T-helper 2 cell treated with Interferon-gamma antibody and Interleukin-4, amounts not matched to agents 100 ng/mL and 5 ng/mL, for 36 hours (primary cell): Measurements from ENCODE around the gene KCTD16. TPM values are rescaled to one million over a fixed set of nuclear protein-coding genes. Genes with fewer than 3 reads are reported as not detected.

Experiments used
- intact Hi-C: fragments of 100-400 bp; cut with micrococcal nuclease; formaldehyde crosslinking; loops from one replicate; pipeline ENCODE4 v1.15.1; 2023
- total RNA-seq: library from RNA; stranded (reverse); gene quantifications from 2 replicates; pipeline ENCODE4 v1.2.3, GENCODE V29; 2022

Gene KCTD16
- total RNA-seq, 1 donor from 2014 or later = not detected

DNA sequence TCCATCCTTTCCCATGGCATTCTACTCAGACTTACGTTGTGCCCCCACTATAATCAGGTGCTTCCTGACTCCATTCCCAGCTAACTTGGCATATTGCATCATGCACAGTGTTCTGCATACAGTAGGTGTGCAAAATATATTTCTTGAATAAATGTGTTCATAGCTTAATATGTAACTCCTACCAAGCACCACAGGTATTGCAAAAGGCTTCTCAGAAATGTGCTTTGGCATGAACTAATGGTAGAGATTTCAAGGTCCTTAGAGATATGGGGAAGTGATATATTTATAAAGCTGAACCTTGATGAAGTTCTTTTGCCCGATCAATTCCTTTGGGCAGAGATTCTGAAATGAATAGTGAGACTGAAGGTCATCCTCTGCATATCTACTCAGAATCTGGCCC, 220.4 kb downstream of the KCTD16 start:
- intact Hi-C loops = no loop called here

DNA sequence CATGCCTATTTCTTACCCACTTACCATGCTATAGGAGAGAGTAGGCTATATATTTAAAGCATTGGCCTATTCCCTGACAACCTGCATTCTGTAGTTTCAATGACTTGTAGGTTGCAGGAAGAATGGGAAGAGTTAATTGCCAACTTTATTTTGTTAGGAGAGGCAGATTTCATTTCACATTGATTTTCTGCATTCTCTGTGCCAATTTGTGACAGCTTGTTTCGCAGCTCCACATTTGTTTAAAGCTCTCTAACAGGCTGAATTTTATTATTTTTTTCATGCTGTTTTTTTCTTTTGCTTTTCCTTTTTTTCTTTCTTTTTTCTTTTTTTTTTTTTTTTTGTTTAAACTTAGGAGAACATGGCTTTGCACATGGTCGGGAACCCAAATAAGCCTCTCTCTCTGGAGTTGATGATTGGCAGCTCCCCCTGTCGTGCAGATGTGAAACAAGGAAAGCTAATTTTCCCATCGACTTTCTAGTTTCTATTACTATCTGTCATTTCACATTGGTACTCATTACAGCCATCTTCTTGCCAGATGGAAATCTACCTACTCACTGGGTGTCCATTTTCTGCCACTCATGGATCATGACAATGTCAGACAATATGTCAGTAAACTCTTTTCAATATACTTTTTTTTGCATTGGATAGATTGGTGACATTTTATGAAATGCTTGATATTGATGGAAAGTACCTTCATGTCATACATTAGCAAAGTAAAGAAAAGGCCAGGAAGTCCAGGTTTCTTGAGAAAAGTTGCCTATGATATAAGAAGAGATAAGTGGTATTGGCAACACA, 223.2 kb downstream of the KCTD16 start:
- intact Hi-C loops = no loop called here

DNA sequence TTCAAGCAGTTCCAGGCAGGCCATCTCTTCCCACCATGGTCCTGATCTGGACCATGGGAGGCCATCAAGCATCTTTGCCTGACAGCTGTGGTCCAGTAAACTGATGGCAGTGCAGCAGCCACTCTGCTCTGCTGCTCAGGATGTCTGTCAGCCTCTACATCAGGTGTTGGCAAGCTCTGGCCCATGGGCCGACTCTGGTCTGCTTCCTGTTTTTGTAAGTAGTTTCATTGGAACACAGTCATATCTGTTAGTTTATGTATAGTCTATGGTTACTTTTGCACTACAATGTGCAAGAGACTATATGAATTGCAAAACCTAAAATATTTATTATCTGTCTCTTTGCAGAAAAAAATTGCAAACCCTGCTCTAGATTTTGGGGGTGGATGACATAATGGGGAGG, 225.0 kb downstream of the KCTD16 start:
- intact Hi-C loops = no loop called here

DNA sequence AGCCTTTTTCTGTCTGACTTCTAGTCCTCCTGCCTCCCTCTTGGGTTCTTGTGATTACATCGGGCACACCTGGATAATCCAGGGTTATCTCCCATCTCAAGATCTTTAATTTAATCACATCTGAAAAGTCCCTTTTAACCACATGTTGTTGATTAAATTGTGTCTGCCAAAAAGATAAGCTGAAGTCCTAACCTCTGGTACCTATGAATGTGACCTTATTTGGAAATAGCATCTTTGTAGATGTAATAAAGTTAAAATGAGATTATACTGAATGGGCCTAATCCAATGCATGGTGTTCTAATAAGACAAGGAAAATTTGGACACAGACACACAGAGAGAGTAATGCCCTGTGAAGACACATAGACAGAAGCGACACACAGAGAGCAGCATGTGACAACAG, 232.4 kb downstream of the KCTD16 start:
- intact Hi-C loops = no loop called here

- intact Hi-C loops = no loop called here
These were observed 233.2 kb downstream of the KCTD16 start for GRCh38 chr5:144403817-144404420.

GRCh38 chr5:144404672-144405071, 234.0 kb downstream of the KCTD16 start:
- intact Hi-C loops = no loop called here

- intact Hi-C loops = no loop called here
These were observed 235.3 kb downstream of the KCTD16 start for GRCh38 chr5:144405991-144406390.

GRCh38 chr5:144406442-144406841, 235.8 kb downstream of the KCTD16 start:
- intact Hi-C loops = no loop called here

DNA sequence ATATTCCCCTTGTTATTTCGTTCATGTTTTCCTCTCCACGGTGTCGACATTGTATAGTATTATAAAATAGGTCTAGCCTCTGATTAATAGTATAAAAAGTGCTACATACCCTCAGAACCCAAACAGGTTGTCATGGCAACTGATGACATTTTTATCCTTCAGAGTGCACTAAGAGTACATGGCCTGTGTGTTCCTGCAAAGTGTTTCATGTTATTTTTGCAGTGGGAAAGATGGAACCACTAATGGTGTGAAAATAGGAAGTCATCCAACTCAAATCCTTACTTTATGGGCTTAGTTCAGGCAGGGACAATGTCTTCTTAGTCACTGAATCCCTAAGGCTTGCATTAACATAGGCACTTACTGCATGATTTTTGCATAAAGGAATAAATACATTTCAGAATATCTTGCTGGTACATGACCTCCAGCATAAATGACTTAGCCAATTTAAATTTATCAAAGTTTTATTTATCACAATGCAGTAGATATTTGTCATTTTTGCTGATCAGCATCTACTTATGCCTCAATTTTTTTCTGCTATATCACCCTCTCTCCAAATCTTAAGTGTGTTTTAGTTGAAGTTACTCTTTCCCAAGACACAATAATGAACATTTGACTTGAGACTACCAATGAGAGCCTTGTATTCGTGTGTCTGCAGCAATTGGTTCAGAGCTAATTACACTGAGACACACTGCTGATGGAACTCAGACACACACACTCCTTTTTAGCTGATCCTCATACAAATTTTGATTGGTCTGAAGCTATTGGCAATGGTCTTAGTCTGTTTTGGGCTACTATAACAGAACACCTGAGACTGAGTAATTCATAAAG, 243.7 kb downstream of the KCTD16 start:
- intact Hi-C loops = no loop called here

DNA sequence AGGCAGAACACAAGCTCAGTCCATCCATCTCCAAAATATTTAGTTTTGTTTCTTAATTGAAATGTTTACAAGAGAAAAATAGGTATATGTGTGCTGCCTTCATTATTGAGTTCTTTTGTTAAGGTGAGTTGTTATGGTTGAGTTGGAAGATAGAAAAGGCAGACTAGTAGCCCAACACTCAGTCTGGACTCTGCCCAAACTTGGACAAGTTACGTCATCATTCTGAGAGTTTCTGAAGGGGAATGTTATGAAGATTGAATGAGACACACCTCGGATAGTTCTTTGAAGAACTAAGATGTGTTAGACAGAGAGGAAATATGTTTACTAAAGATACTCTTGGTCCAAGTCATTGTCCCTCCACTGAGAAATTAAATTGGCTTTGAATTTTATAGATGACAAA, 245.5 kb downstream of the KCTD16 start:
- intact Hi-C loops = no loop called here

DNA sequence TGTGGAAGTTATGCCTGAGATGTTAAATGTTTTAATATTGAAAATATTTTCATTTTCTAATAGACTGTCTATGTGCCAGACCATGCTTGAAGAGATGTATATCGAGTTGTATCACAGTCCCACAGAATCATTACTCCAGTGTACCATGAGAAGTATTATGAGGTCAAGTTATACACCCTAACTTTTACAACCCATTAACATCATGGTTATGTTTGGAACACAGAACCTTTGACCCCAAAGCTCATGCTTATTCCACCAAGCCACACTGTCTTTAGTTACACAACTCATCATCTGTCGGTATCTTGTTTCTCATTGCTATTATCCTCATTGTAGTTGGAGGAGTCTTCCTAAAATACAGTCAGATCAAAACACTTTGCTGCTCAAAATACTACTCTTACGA, 248.0 kb downstream of the KCTD16 start:
- intact Hi-C loops = no loop called here

DNA sequence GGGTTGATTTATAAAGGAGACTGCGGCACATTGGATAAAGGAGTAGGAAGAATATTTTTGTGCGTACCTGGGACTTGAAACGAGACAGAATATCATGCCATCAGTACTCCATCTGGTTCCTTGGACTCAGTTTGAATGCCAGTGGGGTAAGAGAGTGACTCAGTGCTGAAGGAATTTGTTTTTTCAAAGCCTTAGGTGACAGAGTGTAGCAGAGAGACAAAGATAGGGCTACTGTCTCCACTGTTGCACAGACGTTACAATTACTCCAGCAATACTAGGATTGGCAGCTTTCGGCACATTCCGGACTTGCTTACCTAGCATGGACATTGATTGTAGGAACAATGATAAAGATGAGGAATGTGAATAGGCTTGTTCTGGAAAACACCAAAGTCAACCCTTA, 250.7 kb downstream of the KCTD16 start:
- intact Hi-C loops = no loop called here

DNA sequence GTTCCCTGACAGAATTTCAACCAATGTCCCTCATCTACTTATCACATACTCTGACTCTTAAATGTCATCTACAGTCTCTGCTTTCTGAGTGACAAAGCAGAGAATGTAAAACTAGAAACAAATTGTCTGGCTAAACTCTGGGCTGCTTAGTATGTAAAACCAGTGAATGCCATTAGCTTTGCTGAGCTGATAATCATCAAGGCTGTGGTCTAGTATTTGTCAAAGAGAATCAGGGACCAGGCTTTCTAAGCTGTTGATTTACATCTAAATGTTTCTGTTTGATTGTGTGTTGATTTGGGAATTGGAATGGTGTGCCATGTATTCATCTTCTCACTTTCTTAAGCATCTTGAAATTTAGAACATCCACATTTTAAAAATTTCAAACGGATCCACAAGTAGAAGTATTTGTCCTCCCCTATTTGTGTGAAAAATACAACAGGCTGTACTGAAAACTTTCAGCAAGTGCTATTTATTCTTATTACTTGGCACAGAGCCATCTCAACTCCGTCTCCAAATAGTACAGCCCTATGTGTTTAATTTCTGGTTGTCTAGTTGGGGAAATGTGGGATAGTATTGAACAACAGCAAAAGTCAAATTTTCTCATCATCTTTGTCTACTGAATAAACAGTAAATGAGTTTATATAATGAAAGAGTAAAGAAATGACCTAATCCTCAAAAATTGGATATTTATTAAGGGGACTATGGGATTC, 251.5 kb downstream of the KCTD16 start:
- intact Hi-C loops = no loop called here

DNA sequence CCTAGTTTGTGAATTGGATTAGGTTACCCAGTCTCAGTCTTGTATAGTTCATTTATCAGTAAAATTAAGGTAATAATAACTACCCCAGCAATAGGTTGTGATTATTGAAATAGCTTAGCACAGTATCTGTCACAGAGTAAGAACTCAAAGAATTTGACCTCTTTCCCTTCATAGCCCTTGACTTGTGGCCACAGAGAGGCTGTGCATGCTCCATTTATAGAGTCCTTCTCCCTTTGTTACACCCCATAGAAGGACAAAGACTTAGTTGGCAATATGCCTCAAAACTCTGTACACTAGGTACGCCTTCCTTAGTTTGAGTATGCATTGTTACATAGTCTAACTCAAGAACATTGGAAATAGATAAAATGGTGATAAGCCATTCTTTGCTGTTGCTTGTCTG, 257.2 kb downstream of the KCTD16 start:
- intact Hi-C loops = no loop called here

DNA sequence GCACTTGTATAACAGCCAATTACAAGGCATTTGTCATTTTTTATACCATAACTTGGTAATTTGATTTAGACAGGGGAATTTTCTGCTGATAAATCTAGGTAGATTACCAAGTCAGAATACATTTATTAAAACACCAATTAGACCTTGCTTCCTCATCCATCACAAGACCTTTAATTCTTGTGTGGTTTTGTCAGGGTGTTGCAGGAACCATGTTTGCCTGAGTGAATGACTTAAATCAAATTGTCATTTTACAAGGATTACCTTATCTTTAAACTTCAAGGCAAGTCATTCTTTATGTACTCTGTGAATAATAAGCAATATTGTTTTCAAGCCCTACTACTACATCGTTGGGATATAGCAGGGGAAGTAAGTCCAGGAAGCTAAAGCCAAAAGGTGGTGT, 257.7 kb downstream of the KCTD16 start:
- intact Hi-C loops = no loop called here

DNA sequence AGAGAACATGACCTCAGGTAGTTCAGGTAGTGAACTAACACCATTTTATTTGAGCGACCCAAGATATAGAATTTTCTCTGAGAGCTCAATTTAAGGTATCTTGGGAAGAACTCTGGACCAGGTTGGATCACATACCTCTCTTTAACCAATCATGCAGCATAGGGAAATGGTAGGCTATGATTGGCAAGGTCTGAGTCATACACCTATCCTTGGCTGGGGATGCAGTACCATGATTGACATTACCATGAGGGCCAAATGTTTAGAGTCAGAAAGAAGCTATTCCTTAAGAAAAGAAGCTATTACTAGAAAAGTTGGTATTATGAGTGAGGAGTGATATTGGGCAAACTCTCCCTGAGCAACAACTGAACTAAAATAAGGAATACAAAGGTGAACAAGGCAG, 258.7 kb downstream of the KCTD16 start:
- intact Hi-C loops = no loop called here

GRCh38 chr5:144429905-144430304, 259.2 kb downstream of the KCTD16 start:
- intact Hi-C loops = no loop called here

DNA sequence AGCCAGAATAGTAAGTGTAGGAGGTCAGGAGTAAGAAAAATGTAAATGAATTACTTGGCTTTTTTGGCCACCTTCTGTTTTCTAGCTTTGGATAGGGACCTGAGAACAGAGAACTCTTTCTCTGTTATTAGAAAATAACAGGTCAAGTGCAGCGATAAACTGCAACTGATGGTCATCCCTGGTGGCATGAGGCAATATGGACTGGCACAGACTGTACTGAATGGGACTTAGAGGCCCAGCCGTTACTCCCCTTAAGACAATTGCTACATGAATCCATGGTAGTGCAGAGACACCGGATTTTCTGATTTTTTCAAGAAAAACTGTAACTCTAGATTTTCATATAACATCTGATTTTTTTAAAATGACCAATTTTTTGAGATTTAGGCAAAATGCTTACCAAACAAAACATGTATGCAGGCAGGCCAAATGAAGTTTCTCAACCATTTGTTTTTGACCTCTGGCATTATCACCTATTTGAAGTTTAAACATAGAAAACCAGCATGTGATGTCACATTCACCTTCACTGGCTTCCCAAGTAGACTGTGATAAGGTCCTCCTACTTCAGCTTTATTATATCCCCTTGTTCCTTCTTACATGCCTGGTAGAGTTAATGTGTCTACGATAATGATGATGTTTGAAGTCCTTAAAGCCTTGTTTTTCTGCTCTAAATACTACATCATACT, 262.6 kb downstream of the KCTD16 start:
- intact Hi-C loops = no loop called here

- intact Hi-C loops = no loop called here
These were observed 263.2 kb downstream of the KCTD16 start for GRCh38 chr5:144433893-144434292.

GRCh38 chr5:144436007-144436406, 265.3 kb downstream of the KCTD16 start:
- intact Hi-C loops = no loop called here

- intact Hi-C loops = no loop called here
These were observed 267.6 kb downstream of the KCTD16 start for GRCh38 chr5:144438237-144438636.
